ENCODE data around the gene CDV3.

The CDV3 gene

DNA sequence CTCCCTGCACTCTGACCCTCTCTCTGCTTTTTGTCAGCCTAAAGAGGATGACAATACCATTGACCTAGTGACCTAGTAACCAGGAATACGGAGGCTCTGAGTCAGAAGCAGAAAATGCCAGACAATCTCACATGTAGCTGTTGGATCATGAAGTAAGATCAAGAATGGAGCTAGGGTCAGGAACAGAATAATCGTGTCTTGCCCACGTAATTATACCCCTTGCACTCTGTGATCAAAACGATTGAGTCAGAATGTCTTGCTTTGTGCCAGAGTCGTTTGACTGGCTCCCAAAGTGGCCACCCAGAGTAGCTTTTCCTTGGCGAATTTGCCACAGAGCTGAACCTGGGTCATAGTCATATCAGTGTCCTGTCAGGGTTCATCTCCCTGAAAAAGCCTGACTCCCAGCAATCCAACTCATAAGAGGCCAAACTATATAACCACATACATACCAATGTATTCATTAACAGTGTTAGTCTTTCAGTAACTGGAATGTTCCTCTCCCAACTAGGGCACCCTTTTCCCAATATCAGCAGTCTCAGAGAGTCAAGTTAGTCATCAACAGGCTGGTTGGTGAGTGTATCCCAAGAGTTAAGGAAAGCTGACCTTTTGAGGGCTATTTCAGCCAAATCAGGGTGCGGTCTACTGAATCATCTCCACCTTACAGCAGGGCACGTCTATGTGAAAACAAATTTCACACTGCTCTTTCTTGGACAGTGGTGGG, 5.0 kb upstream of the CDV3 start:
- DNase-seq (ENCODE audit: low read depth) = no peak

DNA sequence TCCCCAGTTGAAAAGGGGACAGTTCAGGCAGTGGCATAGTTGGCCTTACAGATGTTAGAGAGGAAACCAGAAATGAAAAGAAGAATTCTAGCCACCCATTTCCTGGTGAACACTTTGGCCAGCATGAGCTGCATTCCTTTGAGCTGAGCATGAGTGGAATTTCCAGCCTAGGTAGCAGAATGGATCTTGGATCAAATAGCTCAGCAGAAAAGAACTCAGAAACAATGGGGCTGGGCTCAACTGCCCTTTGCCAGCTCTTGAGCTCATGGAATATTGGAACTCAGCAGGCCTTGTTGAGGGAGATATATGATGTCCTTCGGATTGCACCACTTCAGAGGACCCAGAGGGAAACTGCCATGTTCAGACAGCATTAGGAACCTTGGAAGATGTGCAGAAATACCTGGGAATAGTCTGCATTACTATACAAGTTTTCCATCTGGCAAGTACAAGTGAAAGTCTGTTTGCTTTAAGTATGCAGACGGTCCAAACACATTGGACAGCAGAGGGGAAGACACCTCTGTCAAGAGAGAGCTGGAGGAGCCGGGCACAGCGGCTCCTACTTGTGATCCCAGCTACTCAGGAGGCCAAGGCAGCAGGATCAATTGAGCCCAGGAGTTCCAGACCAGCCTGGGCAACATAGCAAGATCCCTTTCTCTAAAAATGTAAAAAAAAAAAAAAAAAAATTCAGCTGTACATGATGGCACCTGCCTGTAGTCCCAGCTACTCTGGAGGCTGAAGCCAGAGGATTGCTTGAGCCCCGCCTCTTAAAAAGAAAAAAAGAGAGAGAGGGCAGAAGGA, 3.1 kb upstream of the CDV3 start:
- no peak for DNase-seq (ENCODE audit: low read depth)

DNA sequence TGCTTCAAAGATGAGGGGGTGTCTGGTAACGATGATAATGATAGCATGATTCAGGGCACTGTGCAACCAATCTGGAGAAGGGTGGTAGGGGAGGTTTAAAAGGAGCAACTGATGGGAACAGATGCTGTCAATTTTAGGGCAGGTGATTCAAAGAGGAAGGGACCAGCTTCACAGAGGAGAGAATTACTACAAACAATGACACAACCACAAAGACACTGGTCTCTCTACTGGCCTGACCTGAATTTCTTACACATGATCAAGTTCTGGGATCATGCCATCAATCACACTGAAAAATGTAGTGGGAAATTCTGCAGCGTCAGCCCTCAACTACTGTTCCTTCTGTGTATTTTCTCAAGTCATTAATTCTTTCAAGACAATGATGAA, 2.6 kb upstream of the CDV3 start:
- DNase-seq (ENCODE audit: low read depth) = no peak

DNA sequence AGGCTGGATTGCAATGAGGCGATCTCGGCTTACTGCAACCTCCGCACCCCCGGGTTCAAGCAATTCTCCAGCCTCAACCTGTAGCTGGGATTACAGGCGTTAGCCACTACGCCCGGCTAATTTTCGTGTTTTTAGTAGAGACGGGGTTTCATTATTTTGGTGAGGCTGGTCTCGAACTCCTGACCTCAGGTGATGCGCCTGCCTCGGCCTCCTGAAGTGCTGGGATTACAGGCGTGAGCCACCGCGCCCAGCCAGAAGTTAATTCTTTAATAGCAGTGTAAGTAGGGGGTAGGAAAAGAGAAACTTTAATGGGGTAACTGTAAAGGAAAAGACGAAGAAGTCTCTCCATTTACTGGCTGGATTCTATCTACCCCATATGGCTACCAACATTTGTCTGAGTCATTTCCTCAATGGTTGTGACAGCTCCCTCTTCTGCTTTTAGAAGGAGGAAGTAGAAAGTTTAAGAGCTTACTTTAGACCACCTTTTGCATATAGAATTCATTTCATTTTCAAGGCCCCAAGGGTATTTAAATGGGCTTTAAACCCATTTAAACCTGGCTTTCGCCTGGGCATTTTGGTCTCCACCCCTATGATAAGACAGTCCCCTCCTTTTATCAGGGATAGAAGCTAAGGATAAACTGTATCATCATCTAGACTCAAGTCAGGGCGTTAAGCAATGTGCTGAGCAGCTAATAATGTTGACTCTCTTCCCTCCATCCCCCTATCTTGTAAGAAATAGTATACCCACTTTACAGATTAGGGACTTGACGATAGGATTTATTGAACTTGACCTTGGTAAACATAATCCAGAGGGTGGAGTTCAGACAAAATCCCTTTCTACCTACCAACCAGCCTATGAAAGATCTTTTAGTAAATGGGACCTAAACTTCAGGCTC, 1.1 kb upstream of the CDV3 start:
- no peak for DNase-seq (ENCODE audit: low read depth)

DNA sequence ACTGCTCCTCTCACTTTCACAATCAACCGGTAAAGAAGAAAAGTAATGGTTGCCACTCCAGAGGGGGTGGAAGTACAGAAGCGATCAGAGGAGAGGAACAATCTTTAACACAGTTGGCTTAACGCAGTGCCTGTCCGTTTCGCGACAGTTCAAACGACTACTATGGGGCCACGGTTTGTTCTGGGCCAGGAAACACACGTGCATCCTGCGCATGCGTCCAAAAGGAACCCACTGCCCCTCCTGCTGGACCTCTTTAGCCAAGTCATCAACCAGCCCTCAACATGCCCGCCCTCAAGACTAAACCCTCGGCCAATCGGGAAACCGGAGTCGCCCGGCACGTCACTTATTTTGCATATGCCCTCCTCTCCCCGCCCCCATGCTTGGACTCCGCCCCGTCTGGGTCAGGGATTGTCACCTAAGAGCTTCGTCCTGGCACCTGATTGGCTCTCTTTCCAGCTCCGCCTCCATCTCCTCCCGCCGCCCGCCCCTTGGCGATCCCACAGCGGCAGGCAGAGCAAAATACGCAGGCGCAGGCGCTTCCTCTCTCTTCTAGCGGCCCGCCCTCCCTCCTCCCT, 345 bp upstream of the CDV3 start:
- peak; percentile 100 for DNase-seq (ENCODE audit: low read depth)

DNA sequence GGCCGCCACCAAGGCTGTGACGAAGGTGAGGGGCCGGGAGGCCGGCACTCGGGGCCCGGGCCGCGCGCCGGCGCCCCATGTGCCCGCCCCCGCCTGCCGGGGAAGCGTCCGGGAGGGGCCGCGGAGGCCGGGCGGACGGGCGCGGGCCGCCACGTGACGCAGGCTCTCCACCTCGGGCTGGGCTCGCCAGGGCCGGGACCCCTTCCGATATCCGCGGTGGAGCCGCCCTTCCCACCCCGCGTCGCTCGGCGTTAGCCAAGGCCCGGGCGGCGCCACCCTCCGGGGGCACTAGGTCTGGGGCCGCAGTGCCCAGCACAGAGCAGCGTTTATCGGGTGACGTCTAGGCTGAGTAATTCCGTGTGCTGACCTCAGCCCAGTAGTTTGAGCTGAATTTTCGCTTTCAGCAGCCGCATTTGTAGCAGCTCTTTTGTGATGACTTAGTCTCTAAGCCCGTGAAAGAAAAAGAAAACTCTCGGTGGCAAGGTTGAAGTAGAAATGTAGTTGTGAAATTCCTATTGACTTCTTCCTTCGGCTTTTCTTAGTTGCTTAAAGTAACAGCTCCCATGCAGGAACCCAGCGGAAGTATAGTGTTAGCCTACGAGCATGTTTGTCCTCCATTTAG, 885 bp downstream of the CDV3 start:
- DNase-seq (ENCODE audit: low read depth) = peak; percentile 46

DNA sequence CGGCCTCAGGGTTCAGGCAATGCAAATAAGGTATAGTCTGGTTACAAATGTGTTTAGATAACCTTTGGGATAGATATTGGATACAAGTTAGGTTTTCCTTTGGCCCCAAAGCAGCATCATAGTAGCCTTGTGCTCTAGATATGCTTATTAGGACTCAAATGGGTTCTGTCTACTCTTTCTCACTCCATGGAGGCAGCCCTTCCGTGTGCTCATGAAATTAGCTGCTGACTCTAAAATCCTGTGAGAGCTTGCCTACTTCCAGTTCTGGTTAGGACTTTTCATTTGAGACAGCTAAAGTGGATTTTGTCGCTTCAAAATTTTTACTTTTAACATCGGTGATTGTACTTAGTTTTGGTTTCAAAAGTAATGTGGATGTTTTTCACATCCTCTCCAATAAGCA, 1.6 kb downstream of the CDV3 start:
- no peak for DNase-seq (ENCODE audit: low read depth)

DNA sequence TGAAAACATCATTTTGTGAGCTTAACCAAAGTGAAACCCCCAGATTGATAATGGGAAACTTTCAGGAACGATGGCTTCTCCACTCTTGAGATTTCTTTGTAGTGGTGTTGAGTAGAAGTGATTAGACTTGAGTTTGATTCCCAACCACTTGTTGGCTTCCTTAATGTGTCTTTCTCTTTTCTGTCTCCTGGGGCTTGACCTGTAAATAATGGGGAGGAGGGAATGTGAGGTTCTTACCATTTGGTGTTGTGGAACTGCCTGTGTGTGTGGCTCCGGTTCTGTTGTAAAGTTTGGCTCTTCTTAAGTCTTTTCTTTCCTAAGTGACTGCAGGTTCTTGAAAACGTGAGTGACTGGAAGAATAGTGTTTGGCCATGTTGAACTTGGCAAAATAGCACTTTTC, 2.7 kb downstream of the CDV3 start:
- DNase-seq (ENCODE audit: low read depth) = no peak

DNA sequence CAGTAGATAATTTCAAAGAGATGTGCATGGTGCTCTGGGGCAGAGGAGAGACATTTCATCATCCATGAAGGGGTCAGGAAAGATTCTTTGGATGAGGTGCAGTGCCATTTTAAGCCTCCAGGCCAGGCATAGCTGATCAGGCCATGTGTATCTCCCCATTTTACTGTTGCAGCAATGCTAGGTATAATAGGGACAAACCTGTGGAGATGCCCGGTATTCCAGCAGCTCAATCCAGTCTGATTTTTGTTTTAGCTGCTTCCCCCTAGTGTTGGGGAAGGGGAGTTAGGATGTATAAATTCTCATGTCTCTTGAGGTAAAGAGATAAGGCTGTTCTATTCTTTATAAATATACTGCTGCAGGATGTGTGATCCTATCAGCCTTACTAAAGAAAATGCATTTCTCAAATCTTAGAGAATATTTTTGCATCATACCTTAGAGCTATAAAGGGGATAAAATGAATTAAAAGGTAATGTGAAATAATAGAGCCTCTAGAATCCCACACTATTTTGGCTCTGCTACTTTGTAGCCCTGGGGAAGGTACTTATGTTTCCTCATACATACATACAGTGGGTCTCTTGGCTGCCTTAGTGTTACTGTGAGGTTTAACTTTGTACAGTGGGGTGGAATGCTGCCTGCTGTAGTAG, 5.2 kb downstream of the CDV3 start:
- no peak for DNase-seq (ENCODE audit: low read depth)

DNA sequence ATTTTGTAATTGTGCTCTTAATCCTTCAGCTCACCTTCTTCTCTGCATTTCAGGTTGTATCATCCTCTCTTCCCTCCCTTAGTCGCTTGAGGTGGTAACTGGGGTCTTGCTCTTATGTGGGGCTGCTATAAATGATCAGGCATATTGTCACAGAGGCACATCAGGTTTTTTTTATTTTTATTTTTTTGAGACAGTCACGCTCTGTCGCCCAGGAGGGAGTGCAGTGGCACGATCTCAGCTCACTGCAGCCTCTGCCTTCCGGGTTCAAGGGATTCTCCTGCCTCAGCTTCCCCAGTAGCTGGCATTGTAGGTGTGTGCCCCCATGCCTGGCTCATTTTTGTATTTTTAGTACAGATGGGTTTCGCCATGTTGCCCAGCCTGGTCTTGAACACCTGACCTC, 9.9 kb downstream of the CDV3 start:
- no peak for DNase-seq (ENCODE audit: low read depth)

DNA sequence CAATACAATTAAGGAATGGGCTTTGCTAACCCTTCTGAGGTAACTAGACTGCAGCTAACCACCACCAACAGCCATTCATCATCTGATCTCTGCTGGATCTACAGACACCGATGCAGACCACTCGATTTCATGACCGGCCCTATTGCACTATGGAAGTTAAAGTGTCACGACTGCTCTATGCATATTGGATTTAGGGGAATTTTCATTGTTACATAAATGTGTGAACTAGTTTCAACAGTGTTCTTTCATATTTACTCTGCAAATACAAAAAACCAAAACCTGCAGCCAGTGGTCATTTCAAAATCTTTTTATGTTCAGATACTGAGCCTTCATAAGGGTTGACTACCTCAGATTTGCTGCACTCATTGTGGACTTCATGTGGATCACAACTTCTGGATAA, 14.5 kb downstream of the CDV3 start:
- no peak for DNase-seq (ENCODE audit: low read depth)

DNA sequence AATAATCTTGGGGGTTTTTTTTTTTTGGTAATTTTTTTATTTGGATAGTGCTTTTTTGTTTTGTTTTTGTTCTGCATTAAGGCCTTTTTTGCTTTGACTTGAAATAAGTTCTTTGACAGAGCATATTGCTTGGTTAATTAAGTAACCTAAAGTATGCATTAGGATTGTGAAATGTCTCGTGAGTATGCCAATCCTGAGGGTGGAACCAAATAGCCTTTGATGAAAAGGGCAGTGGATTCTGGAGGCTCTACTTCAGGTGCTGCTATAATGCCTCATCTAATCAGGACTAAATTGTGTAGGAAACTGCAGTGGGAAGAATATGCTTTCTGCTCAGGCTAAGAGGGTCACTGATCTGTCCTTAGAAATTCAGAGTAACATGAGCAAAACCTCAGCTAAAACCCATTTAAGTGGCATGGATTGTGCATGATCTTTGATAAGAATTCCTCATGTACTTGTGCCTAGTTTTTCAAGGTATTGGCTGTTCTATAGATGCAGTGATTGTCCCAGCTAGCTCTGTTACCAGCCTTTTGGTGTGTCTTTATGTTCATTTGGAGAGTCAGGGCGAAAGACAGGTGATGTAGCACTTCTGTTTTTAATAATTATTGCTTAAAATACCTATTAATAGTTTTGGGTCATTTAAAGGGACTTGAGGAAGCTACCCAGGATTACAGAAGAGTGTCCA, 15.4 kb downstream of the CDV3 start:
- DNase-seq (ENCODE audit: low read depth) = no peak

DNA sequence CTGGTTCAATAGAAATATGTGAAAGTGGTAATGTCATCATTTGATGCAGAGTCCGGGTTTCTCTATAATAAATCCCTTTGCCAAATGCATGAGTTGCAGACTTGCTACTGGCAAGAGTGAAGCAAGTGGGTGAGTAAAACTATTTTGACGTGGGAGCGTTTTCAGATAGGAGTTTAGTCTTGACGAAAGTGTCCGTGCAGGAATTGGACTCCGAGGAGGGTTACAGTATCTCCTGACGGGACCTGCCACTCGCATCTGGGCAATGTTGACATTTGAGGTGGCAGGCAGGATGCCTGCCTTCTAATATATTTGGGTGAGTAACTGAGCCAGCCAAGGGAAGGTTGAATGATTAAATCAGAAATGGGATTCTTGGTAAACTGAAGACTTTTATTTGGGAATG, 16.0 kb downstream of the CDV3 start:
- DNase-seq (ENCODE audit: low read depth) = no peak

DNA sequence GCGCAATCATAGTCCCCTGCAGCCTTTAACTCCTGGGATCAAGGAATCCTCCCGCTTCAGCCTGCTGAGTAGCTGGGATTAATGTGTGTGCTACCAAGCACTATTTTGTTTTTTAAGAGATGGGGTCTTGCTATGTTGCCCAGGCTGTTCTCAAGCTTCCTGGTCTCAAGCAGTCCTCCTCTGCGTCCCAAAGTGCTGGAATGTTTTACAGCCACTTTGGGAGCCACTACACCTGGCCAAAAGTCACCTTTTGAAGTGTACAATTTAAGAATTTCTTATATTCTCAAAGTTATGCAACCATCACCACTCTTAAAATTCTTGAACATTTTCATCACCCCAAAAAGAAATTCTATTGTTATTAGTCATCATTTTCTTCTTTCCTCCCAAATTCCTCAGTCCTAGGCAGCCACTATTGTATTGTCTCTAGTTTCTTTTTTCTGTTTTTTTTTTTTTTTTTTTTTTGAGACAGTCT, 17.8 kb downstream of the CDV3 start:
- DNase-seq (ENCODE audit: low read depth) = no peak

DNA sequence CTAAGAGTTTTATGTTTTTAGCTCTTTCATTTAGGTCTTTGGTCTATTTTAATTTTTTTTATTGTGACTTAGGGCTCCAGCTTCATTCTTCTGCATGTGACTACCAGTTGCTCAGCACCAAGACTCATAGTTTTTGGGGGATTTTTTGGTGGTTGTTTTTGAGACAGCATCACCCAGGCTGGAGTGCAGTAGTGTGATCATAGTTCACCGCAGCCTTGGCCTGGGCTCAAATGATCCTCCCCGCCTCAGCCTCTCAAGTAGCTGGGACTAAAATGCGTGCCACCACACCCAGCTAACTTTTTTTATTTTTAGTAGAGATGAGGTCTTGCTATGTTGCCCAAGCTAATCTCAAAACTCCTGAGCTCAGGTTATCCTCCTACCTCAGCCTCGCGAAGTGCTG, 19.4 kb downstream of the CDV3 start:
- DNase-seq (ENCODE audit: low read depth) = no peak

DNA sequence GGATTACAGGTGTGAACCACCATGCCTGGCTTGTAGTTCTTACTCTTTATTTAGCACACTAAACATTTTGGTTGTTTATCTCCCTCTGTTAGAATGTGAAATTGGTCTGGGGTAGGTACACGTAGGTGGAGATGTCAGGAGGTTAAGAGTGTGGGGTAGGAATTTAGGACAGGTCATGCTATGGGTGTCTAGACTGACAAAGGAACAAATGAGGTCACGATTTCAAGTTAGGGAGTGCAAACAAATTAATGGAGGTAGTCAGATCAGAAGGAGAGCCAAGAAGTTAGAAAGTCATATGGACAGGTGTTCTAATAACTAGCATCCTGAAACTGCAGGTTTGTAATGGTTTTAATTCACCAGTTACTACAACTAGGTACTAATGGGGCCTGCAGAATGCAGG, 19.8 kb downstream of the CDV3 start:
- no peak for DNase-seq (ENCODE audit: low read depth)

DNA sequence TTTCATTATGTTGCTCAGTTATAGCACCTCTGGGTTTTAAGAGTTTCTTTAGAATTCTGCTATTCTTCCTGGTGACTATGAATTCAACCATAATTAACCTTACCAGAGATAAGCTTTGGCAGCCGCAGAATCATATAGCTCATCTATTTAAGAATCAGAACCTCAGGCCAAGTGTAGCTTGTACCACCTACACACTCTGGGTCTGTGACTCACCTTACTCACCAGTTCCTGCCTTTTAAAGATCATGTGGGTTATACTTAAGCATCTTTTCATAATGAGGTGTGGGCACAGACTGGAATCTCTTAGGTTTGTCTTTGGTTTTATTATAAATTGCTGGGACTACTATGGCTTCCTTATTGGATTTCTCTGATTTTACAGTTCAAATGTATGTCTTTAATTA, 21.9 kb downstream of the CDV3 start:
- no peak for DNase-seq (ENCODE audit: low read depth)

DNA sequence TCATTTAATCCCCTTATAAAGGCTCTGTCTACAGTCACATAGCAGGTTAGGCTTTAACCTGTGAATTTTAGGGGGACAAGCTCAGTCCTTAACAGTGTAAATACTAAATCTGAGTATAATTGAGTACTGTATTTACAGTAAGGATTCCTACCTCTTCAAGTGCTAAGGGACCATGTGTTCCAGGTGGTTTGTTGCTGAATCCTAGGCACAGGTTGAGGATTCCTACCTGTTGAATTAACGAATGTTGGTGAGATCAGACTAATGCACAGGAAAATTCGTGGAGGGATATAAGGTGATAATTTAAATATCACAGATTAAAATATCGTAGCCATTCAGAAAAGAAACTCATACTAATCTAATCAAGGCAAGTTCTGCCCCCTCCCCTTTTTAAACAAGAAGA, 24.9 kb downstream of the CDV3 start:
- no peak for DNase-seq (ENCODE audit: low read depth)

DNA sequence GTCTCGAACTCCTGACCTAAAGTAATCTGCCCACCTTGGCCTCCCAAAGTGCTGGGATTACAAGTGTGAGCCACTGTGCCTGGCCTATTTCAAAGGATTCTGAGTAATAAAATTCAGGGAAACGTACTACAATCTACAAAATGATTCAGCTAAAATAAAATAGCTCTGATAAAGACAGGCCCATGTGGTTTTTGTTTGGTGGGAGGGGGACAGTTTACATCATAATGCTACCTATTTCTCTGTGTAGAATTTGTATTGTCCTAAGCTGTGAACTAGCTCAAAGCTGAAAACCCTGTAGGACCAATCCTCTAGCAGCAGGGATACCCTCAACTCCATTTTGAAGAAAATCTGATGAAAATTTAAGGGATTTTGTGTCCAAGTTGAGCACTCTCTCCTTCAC, 25.8 kb downstream of the CDV3 start:
- no peak for DNase-seq (ENCODE audit: low read depth)

DNA sequence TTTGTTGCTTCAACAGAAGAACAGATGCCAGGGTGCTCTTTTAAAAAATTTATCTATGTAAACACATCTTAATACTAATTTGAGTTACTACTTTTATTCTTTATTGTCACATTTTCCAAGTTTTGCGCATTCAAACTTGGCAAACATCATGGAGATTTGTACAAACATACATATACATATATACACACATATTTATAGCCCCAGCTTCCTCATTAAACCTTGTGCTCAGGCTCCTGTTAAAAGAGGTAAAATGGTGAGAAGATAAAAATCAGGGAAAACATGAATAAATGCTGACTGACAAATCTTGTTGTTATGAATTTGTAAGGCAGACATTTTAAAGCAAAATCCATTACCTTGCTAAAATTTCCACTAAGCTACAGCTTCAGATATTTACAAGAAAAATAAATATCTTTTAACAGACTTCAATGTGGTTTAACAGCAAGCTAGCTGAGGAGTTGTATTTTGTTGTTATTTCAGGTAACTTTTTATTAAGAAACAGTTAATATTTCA, 27.1 kb downstream of the CDV3 start:
- DNase-seq (ENCODE audit: low read depth) = no peak

DNA sequence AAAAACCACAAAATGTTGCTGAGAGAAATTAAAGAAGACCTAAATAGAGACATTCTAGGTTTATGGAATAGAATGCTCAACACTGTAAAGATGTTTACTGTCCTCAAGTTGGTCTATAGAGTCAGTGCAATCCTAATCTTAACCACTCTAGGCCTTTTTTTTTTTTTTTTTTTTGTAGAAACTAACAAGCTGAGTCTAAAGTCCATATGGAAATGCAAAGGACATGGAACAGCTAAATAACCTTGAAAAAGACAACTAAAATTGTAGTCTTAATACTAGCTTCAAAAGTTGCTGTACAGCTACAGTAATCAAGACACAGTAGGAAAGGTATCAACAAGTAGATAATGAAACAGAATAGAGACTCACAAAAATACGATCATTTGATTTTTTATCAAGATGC, 32.9 kb downstream of the CDV3 start:
- no peak for DNase-seq (ENCODE audit: low read depth)

Data from activated T-cell treated with anti-CD3 and anti-CD28 coated beads for 1 hour (primary cell).